Activated B cell treated with CpG ODN at 0.5 μM for 24 hours (primary cell): Measurements from ENCODE around the gene SYNJ2. TPM values are rescaled to one million over a fixed set of nuclear protein-coding genes. Genes with fewer than 3 reads are reported as not detected.
A peak's percentile ranks its signal among the peaks of the same experiment; 100 is the strongest.
"Not testable (repeated sequence)": the region's sequence is repeated elsewhere in the genome, so short reads cannot be mapped to it uniquely, and the experiment has no call there.

Experiments used
- ATAC-seq: fragments of 200-7000 bp; cut with Tn5 transposase; one replicate; pipeline ENCODE4 v1.10.0; 2021; ENCODE audit warnings: low read depth, mild to moderate bottlenecking, moderate library complexity
- CTCF ChIA-PET: fragments of 350-600 bp; sonication (Branson Sonifier 250); formaldehyde crosslinking; loops from one replicate; lab custom pipeline; 2021; ENCODE audit warnings: antibody characterized with exemption; lab: Charles Lee
- POLR2A ChIA-PET: fragments of 350-600 bp; sonication (Branson Sonifier 250); formaldehyde crosslinking; loops from one replicate; lab custom pipeline; 2021; ENCODE audit warnings: antibody characterized with exemption; lab: Charles Lee
- DNase-seq: peaks from one replicate; pipeline ENCODE4 v3.0.0; 2022
- H3K27ac Mint-ChIP-seq: one replicate; pipeline ENCODE4 v1.8.0; 2020; ENCODE audit warnings: mixed read lengths
- H3K27me3 Mint-ChIP-seq: one replicate; pipeline ENCODE4 v1.8.0; 2021; ENCODE audit warnings: mixed read lengths
- H3K36me3 Mint-ChIP-seq: one replicate; pipeline ENCODE4 v1.8.0; 2021; ENCODE audit warnings: low read depth, mixed read lengths
- H3K4me1 Mint-ChIP-seq: one replicate; pipeline ENCODE4 v1.8.0; 2021; ENCODE audit warnings: mixed read lengths
- H3K4me3 Mint-ChIP-seq: one replicate; pipeline ENCODE4 v1.8.0; 2020; ENCODE audit warnings: mild to moderate bottlenecking, mixed read lengths
- H3K9me3 Mint-ChIP-seq: one replicate; pipeline ENCODE4 v1.8.0; 2020; ENCODE audit warnings: mixed read lengths
- intact Hi-C: fragments of 100-400 bp; cut with micrococcal nuclease; formaldehyde crosslinking; loops from one replicate; pipeline ENCODE4 v1.15.1; 2024
- total RNA-seq: library from RNA; stranded (reverse); gene quantifications from 2 replicates; pipeline ENCODE4 v1.2.3, GENCODE V29; 2022
- TF ChIP-seq, protein P1 (sequence below): fragments of 200-600 bp; IDR thresholded peaks from one replicate; pipeline ENCODE4 v1.8.0; 2022; ENCODE audit warnings: antibody characterized with exemption, mild to moderate bottlenecking

Gene SYNJ2
- total RNA-seq, 1 donor from 2014 or later, result 25.0 TPM

DNA sequence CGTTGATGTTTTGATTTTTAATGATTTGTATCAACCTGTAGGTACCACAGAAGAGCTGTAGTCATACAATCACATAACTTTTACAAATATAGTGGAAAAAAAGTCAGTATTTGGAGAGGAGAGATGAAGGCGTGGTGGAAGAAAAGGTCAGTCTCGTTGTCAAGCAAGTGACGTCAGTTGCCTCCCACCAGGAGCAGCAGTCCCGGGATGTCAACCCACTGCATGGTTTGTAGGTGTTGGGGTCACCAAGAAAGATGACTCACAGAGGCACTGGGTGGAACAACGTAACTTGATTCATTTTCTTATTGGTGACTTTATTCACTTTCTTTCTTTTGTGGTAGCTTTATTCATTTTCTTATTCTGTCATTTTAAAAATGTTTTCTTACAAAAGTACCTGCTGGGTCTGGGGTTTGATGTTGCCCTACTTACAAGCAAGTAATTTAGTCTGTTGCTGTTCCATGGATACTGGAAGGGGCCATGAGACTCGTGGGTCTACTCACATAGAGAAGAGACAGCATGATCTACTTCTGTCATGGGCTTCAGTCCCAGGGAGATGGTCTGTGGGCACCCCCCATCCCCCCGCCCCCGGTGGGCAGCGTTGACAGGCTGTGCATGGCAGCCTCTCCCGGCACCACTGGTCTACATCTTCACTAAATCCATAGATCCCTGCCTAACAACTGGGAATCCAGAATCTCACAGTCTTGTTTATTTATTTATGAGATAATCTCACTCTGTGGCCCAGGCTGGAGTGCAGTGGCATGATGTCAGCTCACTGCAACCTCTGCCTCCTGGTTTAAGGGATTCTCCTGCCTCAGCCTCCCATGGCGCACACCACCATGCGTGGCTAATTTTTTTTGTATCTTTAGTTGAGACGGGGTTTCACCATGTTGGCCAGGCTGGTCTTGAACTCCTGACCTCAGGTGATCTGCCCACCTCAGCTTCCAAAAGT is 36.4 kb upstream of the SYNJ2 start:
- H3K9me3 Mint-ChIP-seq, result peaks cover 12% of the 10 kb centered on the region
- no peak overlapping the region for H3K4me3 Mint-ChIP-seq
- H3K4me1 Mint-ChIP-seq, result peaks cover 7% of the 10 kb centered on the region
- TF ChIP-seq, protein P1, sequence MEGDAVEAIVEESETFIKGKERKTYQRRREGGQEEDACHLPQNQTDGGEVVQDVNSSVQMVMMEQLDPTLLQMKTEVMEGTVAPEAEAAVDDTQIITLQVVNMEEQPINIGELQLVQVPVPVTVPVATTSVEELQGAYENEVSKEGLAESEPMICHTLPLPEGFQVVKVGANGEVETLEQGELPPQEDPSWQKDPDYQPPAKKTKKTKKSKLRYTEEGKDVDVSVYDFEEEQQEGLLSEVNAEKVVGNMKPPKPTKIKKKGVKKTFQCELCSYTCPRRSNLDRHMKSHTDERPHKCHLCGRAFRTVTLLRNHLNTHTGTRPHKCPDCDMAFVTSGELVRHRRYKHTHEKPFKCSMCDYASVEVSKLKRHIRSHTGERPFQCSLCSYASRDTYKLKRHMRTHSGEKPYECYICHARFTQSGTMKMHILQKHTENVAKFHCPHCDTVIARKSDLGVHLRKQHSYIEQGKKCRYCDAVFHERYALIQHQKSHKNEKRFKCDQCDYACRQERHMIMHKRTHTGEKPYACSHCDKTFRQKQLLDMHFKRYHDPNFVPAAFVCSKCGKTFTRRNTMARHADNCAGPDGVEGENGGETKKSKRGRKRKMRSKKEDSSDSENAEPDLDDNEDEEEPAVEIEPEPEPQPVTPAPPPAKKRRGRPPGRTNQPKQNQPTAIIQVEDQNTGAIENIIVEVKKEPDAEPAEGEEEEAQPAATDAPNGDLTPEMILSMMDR, result no peak
- intact Hi-C loops, result loop anchor here (5.0 kb wide), 3 partner anchors 82 to 278 kb away; no protein-coding TSS in a partner anchor
- no peaks in the 10 kb centered on the region for H3K27me3 Mint-ChIP-seq
- ChIA-PET CTCF (no interaction called here), POLR2A (no interaction called here)
- DNase-seq, result no peak
- ATAC-seq, result no peak
- no peak overlapping the region for H3K27ac Mint-ChIP-seq
- peaks cover 62% of the 10 kb centered on the region for H3K36me3 Mint-ChIP-seq

DNA sequence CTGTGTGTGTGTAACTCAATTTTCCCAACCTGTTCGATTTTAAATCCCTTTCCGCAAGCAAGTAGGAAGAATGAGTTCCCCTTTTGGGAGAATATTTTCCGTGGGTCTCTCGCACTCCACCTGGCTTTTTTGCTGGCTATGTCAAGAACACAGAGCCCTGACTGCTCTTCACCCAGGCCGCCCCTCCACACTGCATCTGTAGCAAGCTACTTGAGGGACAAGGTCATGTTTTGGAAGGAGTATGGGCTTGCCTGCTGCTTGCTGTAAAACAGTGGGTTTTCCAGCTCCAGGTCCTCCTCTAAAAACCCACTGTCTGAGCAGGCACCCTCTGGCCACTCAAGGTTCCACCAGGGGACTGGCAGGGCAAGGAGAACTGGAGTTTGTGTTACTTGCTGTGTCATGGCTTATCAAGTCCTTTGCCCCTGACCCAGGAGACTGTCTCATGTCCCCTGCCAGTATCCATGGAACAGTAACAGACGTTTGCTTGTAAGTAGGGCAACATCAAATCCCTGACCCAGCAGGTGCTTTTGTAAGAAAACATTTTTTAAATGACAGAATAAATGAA is 35.5 kb upstream of the SYNJ2 start:
- H3K4me1 Mint-ChIP-seq, result peaks cover 7% of the 10 kb centered on the region
- ATAC-seq, result no peak
- H3K9me3 Mint-ChIP-seq, result peaks cover 18% of the 10 kb centered on the region
- intact Hi-C loops, result loop anchor here (2.0 to 5.0 kb wide), 4 partner anchors 81 to 631 kb away; no protein-coding TSS in a partner anchor
- no peak for DNase-seq
- H3K27ac Mint-ChIP-seq, result no peak overlapping the region
- no peak overlapping the region for H3K4me3 Mint-ChIP-seq
- H3K27me3 Mint-ChIP-seq, result no peaks in the 10 kb centered on the region
- TF ChIP-seq, protein P1, result no peak
- peaks cover 53% of the 10 kb centered on the region for H3K36me3 Mint-ChIP-seq
- POLR2A ChIA-PET, result no interaction called here
- CTCF ChIA-PET, result interaction anchor here (0.9 to 2.1 kb wide), 5 partner anchors 126 to 631 kb away, joined by 3 to 9 read pairs (median 5); no protein-coding TSS in a partner anchor

DNA sequence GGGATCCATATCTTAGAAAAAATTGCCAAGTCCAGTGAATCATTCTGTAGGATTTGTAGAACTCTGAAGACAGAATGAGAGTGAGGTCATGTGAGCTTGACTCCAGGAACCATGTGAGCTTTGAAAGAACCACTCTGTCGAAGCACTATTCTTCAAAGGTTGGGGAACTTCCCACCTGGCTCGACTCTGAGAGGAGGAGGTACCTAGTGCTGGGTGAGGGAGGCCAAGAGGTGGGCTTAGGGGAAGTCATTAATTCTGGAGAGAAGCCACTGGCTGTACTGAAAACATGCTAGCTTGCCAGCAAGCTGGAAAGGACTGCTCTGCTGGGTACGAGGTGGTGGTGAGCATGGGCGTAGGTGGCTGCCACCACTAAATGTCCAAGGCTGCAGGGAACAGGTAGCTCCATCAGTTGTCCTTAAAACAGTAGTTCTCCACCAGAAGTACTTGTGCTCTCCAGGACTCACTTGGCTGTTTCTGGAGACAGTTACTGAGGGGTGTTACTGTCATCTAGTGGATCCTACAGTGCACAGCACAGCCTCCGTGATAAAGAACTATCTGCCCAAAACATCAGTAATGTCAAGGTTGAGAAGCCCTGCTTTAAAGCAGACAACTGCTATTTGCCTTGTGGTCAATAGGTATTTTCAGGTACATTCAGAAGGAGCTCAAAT is 34.7 kb upstream of the SYNJ2 start:
- no peak overlapping the region for H3K4me3 Mint-ChIP-seq

DNA sequence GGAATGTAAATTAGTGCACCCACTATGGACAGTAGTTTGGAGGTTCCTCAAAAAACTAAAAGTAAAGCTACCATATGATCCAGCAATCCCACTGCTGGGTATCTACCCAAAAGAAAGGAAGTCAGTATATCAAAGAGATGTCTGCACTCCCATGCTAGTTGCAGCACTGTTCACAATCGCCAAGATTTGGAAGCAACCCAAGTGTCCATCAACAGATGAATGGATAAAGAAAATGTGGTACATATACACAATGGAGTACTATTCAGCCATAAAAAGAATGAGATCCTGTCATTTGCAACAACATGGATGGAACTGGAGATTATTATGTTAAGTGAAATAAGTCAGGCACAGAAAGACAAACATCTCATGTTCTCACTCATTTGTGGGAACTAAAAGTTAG is 30.8 kb upstream of the SYNJ2 start:
- H3K36me3 Mint-ChIP-seq, H3K27me3 Mint-ChIP-seq, POLR2A ChIA-PET, H3K4me3 Mint-ChIP-seq, ATAC-seq, intact Hi-C loops, H3K4me1 Mint-ChIP-seq, H3K27ac Mint-ChIP-seq, CTCF ChIA-PET, DNase-seq: not testable (repeated sequence)
- peaks cover 19% of the 10 kb centered on the region for H3K9me3 Mint-ChIP-seq

More for the DNA sequence above, 34.7 kb upstream of the SYNJ2 start:
- Mint-ChIP-seq H3K4me1 (peaks cover 7% of the 10 kb centered on the region), H3K27ac (no peak overlapping the region), H3K9me3 (peaks cover 19% of the 10 kb centered on the region), H3K27me3 (no peaks in the 10 kb centered on the region), H3K36me3 (peaks cover 44% of the 10 kb centered on the region)
- intact Hi-C loops, result loop anchor here (1.0 to 5.0 kb wide), 5 partner anchors 80 to 632 kb away; no protein-coding TSS in a partner anchor
- POLR2A ChIA-PET, result no interaction called here
- TF ChIP-seq, protein P1, result no peak
- CTCF ChIA-PET, result interaction anchor here (0.7 to 2.1 kb wide), 7 partner anchors 74 to 632 kb away, joined by 3 to 9 read pairs (median 4); no protein-coding TSS in a partner anchor
- peak; percentile 42 for ATAC-seq
- no peak for DNase-seq

GRCh38 chr6:157951828-157952227 is 29.8 kb upstream of the SYNJ2 start:
- POLR2A ChIA-PET, result interaction anchor here (0.7 kb wide), 1 partner anchor 438 kb away, joined by 4 read pairs; no protein-coding TSS in a partner anchor

More at GRCh38 chr6:157951828-157952227, 29.8 kb upstream of the SYNJ2 start:
- Mint-ChIP-seq H3K4me3 (no peak overlapping the region), H3K4me1 (peaks cover 2% of the 10 kb centered on the region), H3K27me3 (peaks cover 4% of the 10 kb centered on the region), H3K27ac (no peak overlapping the region), H3K36me3 (no peaks in the 10 kb centered on the region), H3K9me3 (peaks cover 19% of the 10 kb centered on the region)
- no peak for ATAC-seq
- TF ChIP-seq, protein P1, result no peak
- no peak for DNase-seq
- intact Hi-C loops, result no loop called here
- CTCF ChIA-PET, result no interaction called here
